Cardiac muscle cell (in vitro differentiated cells and primary cell): ENCODE data around the gene TESMIN. TPM values are rescaled to one million over a fixed set of nuclear protein-coding genes. Genes with fewer than 3 reads are reported as not detected.
A peak's percentile ranks its signal among the peaks of the same experiment; 100 is the strongest.

Source experiments
- DNase-seq, 2 donors: peaks; one replicate each; pipeline versions ENCODE4 v3.0.0 to v3.0.0-alpha.2; 2010 to 2017; ENCODE audit warnings: low read depth in 1 of 2, low spot score in 1 of 2
- H3K27ac ChIP-seq: fragments of 200-600 bp; sonication (generic); 2 replicates; pipeline ENCODE4 v1.5.1; 2016
- H3K27me3 ChIP-seq: fragments of 200-600 bp; sonication (generic); 2 replicates; pipeline ENCODE4 v1.6.0; 2016; ENCODE audit warnings: control low read depth
- H3K36me3 ChIP-seq: fragments of 200-600 bp; sonication (generic); 2 replicates; pipeline ENCODE4 v1.5.1; 2016; ENCODE audit warnings: control low read depth
- H3K4me1 ChIP-seq: fragments of 200-600 bp; sonication (generic); 2 replicates; pipeline ENCODE4 v1.8.1; 2017; ENCODE audit warnings: low read depth, mild to moderate bottlenecking, mixed run types
- H3K4me3 ChIP-seq: fragments of 200-600 bp; sonication (generic); 2 replicates; pipeline ENCODE4 v1.5.1; 2016; ENCODE audit warnings: mild to moderate bottlenecking
- H3K9me3 ChIP-seq: fragments of 200-600 bp; sonication (generic); 2 replicates; pipeline ENCODE4 v1.5.1; 2017; ENCODE audit warnings: low read depth, mild to moderate bottlenecking, control low read depth
- CTCF ChIP-seq: IDR thresholded peaks from 2 replicates; pipeline ENCODE4 v1.5.1; 2012; ENCODE audit warnings: low read depth, mild to moderate bottlenecking, low read length
- polyA plus RNA-seq: library from polyadenylated mRNA; unstranded; fragments of >200 nt; fragmentation: Nextera tagmentation; extraction: Ambion mirVana; gene quantifications from 2 replicates; pipeline ENCODE4 v1.2.1, GENCODE V29; 2016
- total RNA-seq: library from RNA; depleted of rRNA; stranded (reverse); fragments of >200 nt; gene quantifications from 2 replicates; pipeline ENCODE4 v1.2.3, GENCODE V29; 2016

The TESMIN gene
- total RNA-seq (6.9 and 23.5 TPM in 2 replicates), polyA plus RNA-seq (4.6 and 17.1 TPM in 2 replicates)

GRCh38 chr11:68751331-68751856 lies at the start of gene TESMIN:
TSS of gene TESMIN (minus strand) at chr11:68751520. CDS start at chr11:68750660, 860 bp downstream.
- no peak within 1 kb of the TSS for H3K27ac ChIP-seq
- peak; percentile 81 to 95 for DNase-seq
- H3K4me1 ChIP-seq = no peaks in the 10 kb centered on the region
- TF ChIP-seq CTCF = no peak
- H3K27me3 ChIP-seq = no peaks in the 10 kb centered on the region
- H3K36me3 ChIP-seq = no peaks in the 10 kb centered on the region
- H3K9me3 ChIP-seq = no peaks in the 10 kb centered on the region
- H3K4me3 ChIP-seq = peak within 1 kb of the TSS; percentile 49

- no peak overlapping the region for H3K27ac ChIP-seq
- no peaks in the 10 kb centered on the region for H3K4me1 ChIP-seq
- H3K27me3 ChIP-seq = no peaks in the 10 kb centered on the region
- H3K4me3 ChIP-seq = no peak overlapping the region
- H3K36me3 ChIP-seq = no peaks in the 10 kb centered on the region
- peak; percentile 31 to 63 for DNase-seq
- TF ChIP-seq CTCF = peak; percentile 66
- no peaks in the 10 kb centered on the region for H3K9me3 ChIP-seq
Observed at GRCh38 chr11:68798221-68798813, 47.0 kb upstream of the TESMIN start.

- H3K36me3 ChIP-seq = no peaks in the 10 kb centered on the region
- no peak for TF ChIP-seq CTCF
- no peak for DNase-seq
- no peaks in the 10 kb centered on the region for H3K27me3 ChIP-seq
- no peak overlapping the region for H3K4me3 ChIP-seq
- no peak overlapping the region for H3K27ac ChIP-seq
- no peaks in the 10 kb centered on the region for H3K4me1 ChIP-seq
- no peaks in the 10 kb centered on the region for H3K9me3 ChIP-seq
Observed at GRCh38 chr11:68796801-68797200, 45.5 kb upstream of the TESMIN start.

GRCh38 chr11:68792400-68792966 lies 41.2 kb upstream of the TESMIN start:
- DNase-seq = no peak
- Histone ChIP-seq H3K4me3 (no peak overlapping the region), H3K9me3 (no peaks in the 10 kb centered on the region), H3K27ac (no peak overlapping the region), H3K36me3 (no peaks in the 10 kb centered on the region), H3K27me3 (no peaks in the 10 kb centered on the region), H3K4me1 (no peaks in the 10 kb centered on the region)
- TF ChIP-seq CTCF = no peak

- no peak overlapping the region for H3K27ac ChIP-seq
- no peak for TF ChIP-seq CTCF
- no peak overlapping the region for H3K4me3 ChIP-seq
- no peaks in the 10 kb centered on the region for H3K36me3 ChIP-seq
- DNase-seq = no peak
- peaks cover 8% of the 10 kb centered on the region for H3K4me1 ChIP-seq
- no peaks in the 10 kb centered on the region for H3K27me3 ChIP-seq
- no peaks in the 10 kb centered on the region for H3K9me3 ChIP-seq
Observed at GRCh38 chr11:68784653-68785052, 33.3 kb upstream of the TESMIN start.
